OCI-LY7 (cell line): Measurements from ENCODE around the gene TMEM178B.
"Not testable (repeated sequence)": the region's sequence is repeated elsewhere in the genome, so short reads cannot be mapped to it uniquely, and the experiment has no call there.

Experiments used
- EZH2phosphoT487 ChIP-seq: fragments of 200-600 bp; sonication (generic); IDR thresholded peaks from 2 replicates; pipeline ENCODE4 v1.6.1; 2018; ENCODE audit warnings: low read depth, borderline replicate concordance, mild to moderate bottlenecking, mixed run types, antibody characterized with exemption, low read length, moderate library complexity, mixed read lengths
- TF ChIP-seq, protein P1 (sequence below): fragments of 200-600 bp; sonication (generic); conservative IDR thresholded peaks from 2 replicates; pipeline ENCODE4 v1.5.1; 2014; ENCODE audit warnings: mild to moderate bottlenecking, antibody characterized with exemption, low read length, moderate library complexity, mixed read lengths

- TF ChIP-seq, protein P1, sequence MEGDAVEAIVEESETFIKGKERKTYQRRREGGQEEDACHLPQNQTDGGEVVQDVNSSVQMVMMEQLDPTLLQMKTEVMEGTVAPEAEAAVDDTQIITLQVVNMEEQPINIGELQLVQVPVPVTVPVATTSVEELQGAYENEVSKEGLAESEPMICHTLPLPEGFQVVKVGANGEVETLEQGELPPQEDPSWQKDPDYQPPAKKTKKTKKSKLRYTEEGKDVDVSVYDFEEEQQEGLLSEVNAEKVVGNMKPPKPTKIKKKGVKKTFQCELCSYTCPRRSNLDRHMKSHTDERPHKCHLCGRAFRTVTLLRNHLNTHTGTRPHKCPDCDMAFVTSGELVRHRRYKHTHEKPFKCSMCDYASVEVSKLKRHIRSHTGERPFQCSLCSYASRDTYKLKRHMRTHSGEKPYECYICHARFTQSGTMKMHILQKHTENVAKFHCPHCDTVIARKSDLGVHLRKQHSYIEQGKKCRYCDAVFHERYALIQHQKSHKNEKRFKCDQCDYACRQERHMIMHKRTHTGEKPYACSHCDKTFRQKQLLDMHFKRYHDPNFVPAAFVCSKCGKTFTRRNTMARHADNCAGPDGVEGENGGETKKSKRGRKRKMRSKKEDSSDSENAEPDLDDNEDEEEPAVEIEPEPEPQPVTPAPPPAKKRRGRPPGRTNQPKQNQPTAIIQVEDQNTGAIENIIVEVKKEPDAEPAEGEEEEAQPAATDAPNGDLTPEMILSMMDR = not testable (repeated sequence)
- not testable (repeated sequence) for TF ChIP-seq EZH2phosphoT487
Observed at GRCh38 chr7:141383356-141383755, 309.5 kb downstream of the TMEM178B start.
